HG03159 (cell line): ENCODE data around the gene RNU6-8.

Source experiments
- ATAC-seq: cut with Tn5 transposase; IDR thresholded peaks from one replicate; pipeline ENCODE4 v1.9.1; 2021; ENCODE audit warnings: mild to moderate bottlenecking, moderate library complexity; ENCODE audit not compliant: unreplicated experiment

Gene RNU6-8

GRCh38 chr14:32205984-32206383 lies 2.9 kb upstream of the RNU6-8 start:
- ATAC-seq = no peak

GRCh38 chr14:32205554-32205953 lies 2.5 kb upstream of the RNU6-8 start:
- ATAC-seq = no peak

- no peak for ATAC-seq
Measured at GRCh38 chr14:32203928-32204357, 874 bp upstream of the RNU6-8 start.

GRCh38 chr14:32202491-32202997 lies 525 bp downstream of the RNU6-8 start:
- no peak for ATAC-seq

- ATAC-seq = no peak
Measured at GRCh38 chr14:32201816-32202490, 1.1 kb downstream of the RNU6-8 start, which contains the start of gene RNU6-7. Gene RNU6-7, plus strand, starts transcription at chr14:32202045.

GRCh38 chr14:32201193-32201815 lies 1.8 kb downstream of the RNU6-8 start:
- ATAC-seq = peak; percentile 57

GRCh38 chr14:32200368-32201192 lies 2.5 kb downstream of the RNU6-8 start:
- ATAC-seq = no peak

- ATAC-seq = peak; percentile 40
Measured at GRCh38 chr14:32197919-32198318, 5.2 kb downstream of the RNU6-8 start.

- ATAC-seq = no peak
Measured at GRCh38 chr14:32195636-32196035, 7.4 kb downstream of the RNU6-8 start.

- no peak for ATAC-seq
Measured at GRCh38 chr14:32193532-32193931, 9.5 kb downstream of the RNU6-8 start.

GRCh38 chr14:32192712-32193373 lies 10.2 kb downstream of the RNU6-8 start:
- no peak for ATAC-seq

GRCh38 chr14:32190673-32191072 lies 12.4 kb downstream of the RNU6-8 start:
- no peak for ATAC-seq

GRCh38 chr14:32189811-32190210 lies 13.3 kb downstream of the RNU6-8 start:
- no peak for ATAC-seq

GRCh38 chr14:32186248-32186647 lies 16.8 kb downstream of the RNU6-8 start:
- no peak for ATAC-seq

GRCh38 chr14:32185097-32185496 lies 18.0 kb downstream of the RNU6-8 start:
- ATAC-seq = no peak

GRCh38 chr14:32183151-32184058 lies 19.7 kb downstream of the RNU6-8 start:
- ATAC-seq = no peak

- ATAC-seq = no peak
Measured at GRCh38 chr14:32171469-32171868, 31.6 kb downstream of the RNU6-8 start.

GRCh38 chr14:32169191-32169590 lies 33.9 kb downstream of the RNU6-8 start:
- ATAC-seq = no peak

- ATAC-seq = no peak
Measured at GRCh38 chr14:32167907-32168306, 35.2 kb downstream of the RNU6-8 start.

- ATAC-seq = no peak
Measured at GRCh38 chr14:32166924-32167323, 36.1 kb downstream of the RNU6-8 start.
